ENCODE results near the gene ADD1. TPM values are rescaled to one million over a fixed set of nuclear protein-coding genes. Genes with fewer than 3 reads are reported as not detected.
A peak's percentile ranks its signal among the peaks of the same experiment; 100 is the strongest.

ADD1 gene
- total and polyA plus RNA-seq, 2 of the 13 experiments (the other 11 are each of a cell fraction or from before 2014, with no cell fraction given), result 73.9 to 122 TPM

DNA sequence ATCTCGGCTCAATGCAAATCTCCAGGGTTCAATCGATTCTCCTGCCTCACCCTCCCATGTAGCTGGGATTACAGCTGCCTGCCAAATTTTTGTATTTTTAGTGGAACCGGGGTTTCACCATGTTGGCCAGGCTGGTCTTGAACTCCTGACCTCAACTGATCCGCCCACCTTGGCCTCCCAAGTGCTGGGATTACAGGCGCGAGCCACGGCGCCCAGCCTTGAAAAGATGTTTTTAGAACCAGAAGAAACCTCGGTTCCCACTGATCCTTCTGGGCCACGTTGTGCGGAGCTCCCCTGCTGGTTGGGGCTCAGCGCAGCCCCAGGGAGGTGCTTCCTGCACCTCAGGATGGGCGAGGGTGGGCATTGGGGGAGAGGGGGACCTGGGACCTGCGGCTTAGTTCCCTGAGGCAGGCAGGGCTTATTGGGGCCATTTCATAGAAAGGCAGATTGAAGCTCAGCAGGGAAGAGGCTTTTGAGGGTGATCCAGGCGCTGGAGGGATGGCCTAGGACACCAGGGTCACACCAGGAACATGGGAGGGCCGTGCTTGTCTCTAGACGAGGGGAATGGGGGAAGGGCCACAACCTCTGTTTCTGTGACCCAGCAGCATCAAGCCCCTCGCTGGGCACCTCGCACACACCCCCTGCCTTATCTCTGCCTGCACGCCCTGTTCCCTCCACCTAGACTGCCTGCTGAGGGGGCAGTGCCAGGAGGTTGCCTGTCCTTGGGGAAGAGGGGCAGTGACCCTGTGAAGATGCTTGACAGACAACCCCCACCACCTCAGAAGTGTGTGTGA lies 6.3 kb upstream of the ADD1 start (continued):
- TF ChIP-seq USF2 (IDR thresholded peaks at IDR 0.05; ENCODE audit: low read depth, low read length) (no peak), USF2 (CRISPR knock-in tag; IDR thresholded peaks at IDR 0.05; ENCODE audit: borderline replicate concordance) (no peak), JUNB (CRISPR knock-in tag; IDR thresholded peaks at IDR 0.05; ENCODE audit: borderline replicate concordance) (no peak), AGO2 (optimal IDR thresholded peaks at IDR 0.05; ENCODE audit: low read depth, low read length) (peak; percentile 48), RELA (CRISPR knock-in tag; IDR thresholded peaks at IDR 0.05) (no peak), ZBTB7B (CRISPR knock-in tag; IDR thresholded peaks at IDR 0.05) (no peak), NPAS2 (CRISPR knock-in tag; IDR thresholded peaks at IDR 0.05; ENCODE audit: borderline replicate concordance) (no peak)
- TF ChIP-seq, protein P1, sequence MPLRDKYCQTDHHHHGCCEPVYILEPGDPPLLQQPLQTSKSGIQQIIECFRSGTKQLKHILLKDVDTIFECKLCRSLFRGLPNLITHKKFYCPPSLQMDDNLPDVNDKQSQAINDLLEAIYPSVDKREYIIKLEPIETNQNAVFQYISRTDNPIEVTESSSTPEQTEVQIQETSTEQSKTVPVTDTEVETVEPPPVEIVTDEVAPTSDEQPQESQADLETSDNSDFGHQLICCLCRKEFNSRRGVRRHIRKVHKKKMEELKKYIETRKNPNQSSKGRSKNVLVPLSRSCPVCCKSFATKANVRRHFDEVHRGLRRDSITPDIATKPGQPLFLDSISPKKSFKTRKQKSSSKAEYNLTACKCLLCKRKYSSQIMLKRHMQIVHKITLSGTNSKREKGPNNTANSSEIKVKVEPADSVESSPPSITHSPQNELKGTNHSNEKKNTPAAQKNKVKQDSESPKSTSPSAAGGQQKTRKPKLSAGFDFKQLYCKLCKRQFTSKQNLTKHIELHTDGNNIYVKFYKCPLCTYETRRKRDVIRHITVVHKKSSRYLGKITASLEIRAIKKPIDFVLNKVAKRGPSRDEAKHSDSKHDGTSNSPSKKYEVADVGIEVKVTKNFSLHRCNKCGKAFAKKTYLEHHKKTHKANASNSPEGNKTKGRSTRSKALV (CRISPR knock-in tag; IDR thresholded peaks at IDR 0.05), result no peak
